ENCODE measurements around the gene PPP1R14B.

- TF ChIP-seq CTCF (IDR thresholded peaks at IDR 0.05; ENCODE audit: low read depth, low read length, missing input control): no peak
- no peak for TF ChIP-seq RXRA (IDR thresholded peaks at IDR 0.05)
- no peak for TF ChIP-seq SP1 (IDR thresholded peaks at IDR 0.05)
- no peak for TF ChIP-seq HNF4A (conservative IDR thresholded peaks at IDR 0.05)
Observed at GRCh38 chr11:64252003-64252872, 5.5 kb upstream of the PPP1R14B start.
